Measurements from ENCODE around the gene LPIN1.

Gene LPIN1

GRCh38 chr2:11864724-11865123 is 118.3 kb downstream of the LPIN1 start:
- Histone ChIP-seq H4K20me1 (ENCODE audit: insufficient read depth) (no peaks in the 10 kb centered on the region), H3K4me2 (no peak overlapping the region), H3K36me3 (ENCODE audit: insufficient read depth) (no peaks in the 10 kb centered on the region), H3K27me3 (ENCODE audit: insufficient read depth, low read depth) (no peaks in the 10 kb centered on the region), H2AFZ (ENCODE audit: low read depth) (no peak overlapping the region), H3K4me3 (IDR thresholded peaks at IDR 0.05; ENCODE audit: insufficient read depth, low read depth, low read length) (no peak overlapping the region), H3K9ac (no peak overlapping the region), H3K79me2 (ENCODE audit: insufficient read depth, low read depth) (no peaks in the 10 kb centered on the region), H3K4me1 (ENCODE audit: low read depth, poor library complexity, severe bottlenecking) (no peaks in the 10 kb centered on the region), H3K27ac (no peak overlapping the region)
- no peak for TF ChIP-seq CTCF (conservative IDR thresholded peaks at IDR 0.05; ENCODE audit: low read depth, low read length)

- no peaks in the 10 kb centered on the region for H4K20me1 ChIP-seq (ENCODE audit: insufficient read depth)
- no peaks in the 10 kb centered on the region for H3K79me2 ChIP-seq (ENCODE audit: insufficient read depth, low read depth)
- no peak overlapping the region for H3K27ac ChIP-seq
- H3K36me3 ChIP-seq (ENCODE audit: insufficient read depth): no peaks in the 10 kb centered on the region
- no peak overlapping the region for H3K4me2 ChIP-seq
- H3K27me3 ChIP-seq (ENCODE audit: insufficient read depth, low read depth): no peaks in the 10 kb centered on the region
- no peak overlapping the region for H3K4me3 ChIP-seq (IDR thresholded peaks at IDR 0.05; ENCODE audit: insufficient read depth, low read depth, low read length)
- H3K9ac ChIP-seq: no peak overlapping the region
- no peak overlapping the region for H2AFZ ChIP-seq (ENCODE audit: low read depth)
- no peak for TF ChIP-seq CTCF (conservative IDR thresholded peaks at IDR 0.05; ENCODE audit: low read depth, low read length)
- H3K4me1 ChIP-seq (ENCODE audit: low read depth, poor library complexity, severe bottlenecking): no peaks in the 10 kb centered on the region
Observed at GRCh38 chr2:11865378-11865777, 118.9 kb downstream of the LPIN1 start.

- Histone ChIP-seq H3K79me2 (ENCODE audit: insufficient read depth, low read depth) (no peaks in the 10 kb centered on the region), H3K4me3 (IDR thresholded peaks at IDR 0.05; ENCODE audit: insufficient read depth, low read depth, low read length) (no peak overlapping the region), H3K27me3 (ENCODE audit: insufficient read depth, low read depth) (no peaks in the 10 kb centered on the region), H3K4me2 (no peak overlapping the region), H3K9ac (no peak overlapping the region), H2AFZ (ENCODE audit: low read depth) (no peak overlapping the region), H3K4me1 (ENCODE audit: low read depth, poor library complexity, severe bottlenecking) (no peaks in the 10 kb centered on the region), H3K27ac (no peak overlapping the region), H3K36me3 (ENCODE audit: insufficient read depth) (no peaks in the 10 kb centered on the region), H4K20me1 (ENCODE audit: insufficient read depth) (no peaks in the 10 kb centered on the region)
- TF ChIP-seq CTCF (conservative IDR thresholded peaks at IDR 0.05; ENCODE audit: low read depth, low read length): no peak
Observed at GRCh38 chr2:11865805-11866204, 119.4 kb downstream of the LPIN1 start.

GRCh38 chr2:11866358-11867335 is 120.2 kb downstream of the LPIN1 start:
- Histone ChIP-seq H3K27ac (no peak overlapping the region), H3K36me3 (ENCODE audit: insufficient read depth) (no peaks in the 10 kb centered on the region), H4K20me1 (ENCODE audit: insufficient read depth) (no peaks in the 10 kb centered on the region), H3K9ac (no peak overlapping the region), H3K4me1 (ENCODE audit: low read depth, poor library complexity, severe bottlenecking) (no peaks in the 10 kb centered on the region), H2AFZ (ENCODE audit: low read depth) (no peak overlapping the region), H3K4me3 (IDR thresholded peaks at IDR 0.05; ENCODE audit: insufficient read depth, low read depth, low read length) (no peak overlapping the region), H3K27me3 (ENCODE audit: insufficient read depth, low read depth) (no peaks in the 10 kb centered on the region), H3K4me2 (no peak overlapping the region), H3K79me2 (ENCODE audit: insufficient read depth, low read depth) (no peaks in the 10 kb centered on the region)
- TF ChIP-seq CTCF (conservative IDR thresholded peaks at IDR 0.05; ENCODE audit: low read depth, low read length): no peak
